Activated CD8-positive, alpha-beta memory T cell treated with anti-CD3 and anti-CD28 coated beads for 1 hour (primary cell): ENCODE data around the gene MADD.

Source experiments
- DNase-seq, 2 donors: peaks; one replicate each; pipeline ENCODE4 v3.0.0-alpha.2; 2020; ENCODE audit warnings: low read depth in 1 of 2; ENCODE audit errors: extremely low read depth in 1 of 2

Gene MADD

DNA sequence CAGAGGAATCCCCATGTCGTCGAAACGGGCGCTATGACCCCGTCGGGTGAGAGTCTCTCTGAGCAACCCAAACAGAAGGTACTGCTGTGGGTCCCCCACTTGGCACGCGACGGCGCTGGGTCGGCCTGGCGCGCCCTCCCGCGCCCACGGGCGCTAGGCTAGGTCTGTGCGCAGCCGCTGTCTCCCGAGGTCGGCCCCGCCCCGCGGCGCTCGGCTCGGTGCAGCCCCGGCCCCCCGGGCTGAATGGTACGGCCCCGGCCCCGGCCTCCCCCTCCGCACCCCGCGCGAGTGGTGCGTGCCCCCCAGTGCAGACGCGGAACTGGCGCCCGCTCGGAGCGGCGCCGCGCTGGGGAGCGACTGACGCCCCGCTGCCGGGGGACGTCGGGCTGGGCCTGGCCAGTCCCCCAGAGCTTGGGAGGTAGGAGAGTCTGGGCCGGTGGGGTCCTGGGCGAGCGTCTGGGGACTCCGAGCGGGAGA, at the start of gene MADD:
MADD (plus strand) TSS at position 305 of the 477 bp plus-strand sequence.
- DNase-seq: peak; percentile 76 to 90

DNA sequence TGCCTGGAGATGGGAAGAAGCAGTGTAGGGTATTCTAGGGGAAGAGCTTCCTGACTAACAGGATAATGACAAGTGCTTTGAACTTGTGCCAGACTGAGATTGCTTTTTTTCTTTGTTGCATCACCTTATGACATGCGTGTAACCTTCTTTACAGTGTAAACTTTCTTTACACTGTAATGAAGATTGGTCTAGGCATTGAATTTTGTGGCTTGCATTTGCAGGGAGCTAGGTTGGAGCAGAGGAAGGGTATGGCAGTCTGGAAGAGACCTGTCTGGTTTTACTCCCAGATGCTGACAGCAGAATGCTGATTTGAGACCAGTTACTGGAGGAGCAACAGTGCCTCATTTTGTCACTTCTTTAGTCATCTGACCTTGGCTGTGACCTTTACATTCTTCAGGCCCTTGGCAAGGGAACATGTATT, 49.5 kb upstream of the MADD start:
- DNase-seq: no peak

DNA sequence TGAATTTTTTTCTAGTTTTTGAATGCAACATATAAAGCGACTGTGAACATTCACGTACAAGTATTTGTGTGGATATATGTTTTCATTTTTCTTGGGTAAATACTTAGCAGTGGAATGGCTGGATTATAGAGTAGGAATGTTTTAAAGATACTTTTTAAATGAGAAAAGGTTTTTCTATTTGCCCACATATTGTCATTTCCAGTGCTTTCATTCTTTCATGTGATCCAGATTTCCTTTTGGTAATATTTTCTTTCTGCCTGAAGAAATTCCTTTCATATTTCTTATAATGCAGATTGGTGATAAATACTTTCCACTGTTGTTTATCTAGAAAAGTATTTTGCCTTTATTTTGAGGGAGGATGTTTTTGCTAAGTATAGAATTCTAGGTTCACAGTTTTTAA, 47.2 kb upstream of the MADD start:
- no peak for DNase-seq

DNA sequence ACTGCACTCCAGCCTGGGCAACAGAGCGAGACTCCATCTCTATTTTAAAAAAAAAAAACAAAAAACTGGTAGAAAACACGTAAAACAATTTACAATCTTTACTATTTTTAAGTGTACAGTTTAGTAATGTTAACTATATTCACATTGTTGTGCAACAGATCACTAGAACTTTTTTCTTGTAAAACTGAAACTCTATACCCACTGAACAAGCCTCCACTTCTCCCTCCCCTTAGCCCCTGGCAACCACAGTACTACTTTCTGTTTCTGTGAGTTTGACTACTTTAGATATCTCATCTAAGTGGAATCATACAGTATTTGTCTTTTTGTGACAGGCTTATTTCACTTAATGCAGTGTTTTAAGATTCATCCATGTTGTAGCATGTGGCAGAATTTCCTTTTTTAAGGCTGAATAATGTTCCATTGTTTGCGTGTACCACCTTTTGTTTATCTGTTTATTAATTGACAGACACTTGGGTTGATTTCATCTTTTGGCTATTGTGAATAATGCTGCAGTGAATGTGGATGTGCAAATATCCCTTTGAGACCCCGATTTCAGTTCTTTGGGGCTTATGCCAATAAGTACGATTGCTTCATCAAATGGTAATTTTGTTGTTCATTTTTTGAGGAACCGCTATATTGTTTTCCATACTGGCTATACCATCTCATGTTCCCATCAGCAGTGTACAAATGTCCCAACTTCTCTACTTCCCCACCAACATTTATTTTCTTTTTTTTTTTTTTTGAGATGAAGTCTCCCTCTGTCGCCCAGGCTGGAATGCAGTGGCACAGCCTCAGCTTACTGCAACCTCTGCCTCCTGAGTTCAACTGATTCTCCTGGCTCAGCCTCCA, 44.2 kb upstream of the MADD start:
- DNase-seq: no peak

DNA sequence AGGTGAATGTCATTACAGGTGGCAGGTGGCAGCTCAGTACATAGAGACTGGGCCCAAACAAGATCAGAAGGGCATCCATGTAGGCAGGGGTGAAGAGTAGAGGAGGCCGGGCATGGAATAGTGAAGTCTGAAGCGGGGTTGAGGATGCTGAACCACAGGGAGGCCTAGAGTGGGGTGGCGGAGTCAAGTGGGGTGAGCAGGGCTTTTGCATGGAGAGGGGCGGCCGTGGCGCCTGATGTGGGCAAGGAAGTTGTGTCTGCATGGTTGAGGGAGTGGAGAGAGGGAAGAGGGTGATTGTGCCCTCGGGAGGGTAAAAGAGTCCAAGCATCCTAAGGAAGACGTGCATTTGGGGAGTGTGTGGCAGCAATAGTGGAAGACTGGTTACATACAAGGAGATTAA, 40.8 kb upstream of the MADD start:
- no peak for DNase-seq

DNA sequence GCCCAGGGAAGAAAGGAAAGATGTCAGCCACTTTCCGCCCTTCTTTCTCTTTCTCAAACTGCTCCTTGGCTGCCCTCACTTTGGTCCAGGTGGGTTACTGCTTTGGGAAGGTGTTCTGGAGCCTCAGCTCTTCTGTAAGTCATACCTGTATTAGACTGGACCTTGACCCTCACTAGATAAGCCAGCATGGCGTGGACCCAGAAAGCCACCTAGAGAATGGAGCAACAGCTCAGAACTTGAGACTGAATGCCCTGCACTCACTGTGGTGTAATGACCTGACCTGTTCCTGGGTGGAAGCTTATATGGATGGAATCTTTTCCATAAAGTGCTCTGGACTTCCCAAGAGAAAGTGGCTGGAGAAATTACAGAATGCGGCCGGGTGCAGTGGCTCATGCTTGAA, 36.9 kb upstream of the MADD start:
- no peak for DNase-seq

DNA sequence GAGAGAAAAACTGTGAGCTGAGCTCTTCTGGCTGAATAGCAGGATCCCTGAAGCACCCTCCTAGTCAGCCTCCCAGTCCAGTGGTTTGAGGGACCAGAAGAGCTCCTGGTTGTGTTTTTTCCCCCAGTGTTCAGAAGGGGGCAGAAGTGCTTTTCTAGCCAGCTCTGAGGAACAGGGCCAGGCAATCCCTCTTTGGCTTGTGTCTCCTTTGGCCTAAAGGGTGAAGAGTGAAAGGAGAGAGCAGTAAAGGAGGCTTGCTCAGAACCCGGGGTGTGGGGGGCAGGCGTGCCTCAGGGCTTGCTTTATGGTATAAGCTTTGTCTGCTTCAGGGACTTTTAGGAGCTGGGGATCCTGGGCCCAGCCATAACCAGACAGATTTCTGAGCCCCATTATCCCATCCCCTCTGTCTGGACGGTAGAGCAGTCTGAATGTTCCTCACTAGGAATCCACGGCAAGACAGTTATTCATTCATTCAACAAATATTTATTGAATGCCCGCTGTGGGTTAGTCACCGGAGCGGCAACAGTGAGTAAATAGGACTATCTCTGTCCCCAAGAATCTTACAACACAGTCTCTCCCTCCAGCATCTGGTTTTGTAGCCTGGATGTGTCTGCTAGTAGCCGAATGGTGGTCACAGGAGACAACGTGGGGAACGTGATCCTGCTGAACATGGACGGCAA, 35.8 kb upstream of the MADD start:
- DNase-seq: no peak

DNA sequence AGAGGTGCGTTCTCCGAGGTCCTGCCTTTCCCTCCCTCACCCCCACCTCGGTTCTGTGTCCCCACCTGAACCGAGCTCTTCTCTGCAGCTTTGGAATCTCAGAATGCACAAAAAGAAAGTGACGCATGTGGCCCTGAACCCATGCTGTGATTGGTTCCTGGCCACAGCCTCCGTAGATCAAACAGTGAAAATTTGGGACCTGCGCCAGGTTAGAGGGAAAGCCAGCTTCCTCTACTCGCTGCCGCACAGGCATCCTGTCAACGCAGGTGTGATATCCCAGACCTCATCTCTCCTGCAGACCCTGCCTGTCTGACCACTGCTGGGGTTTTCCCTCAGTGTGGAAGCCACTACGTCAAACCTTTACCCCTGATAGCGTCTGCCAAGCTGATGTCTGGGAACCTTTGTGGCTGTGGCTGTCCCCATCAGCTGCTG, 35.2 kb upstream of the MADD start:
- peak; percentile 28 to 57 for DNase-seq

DNA sequence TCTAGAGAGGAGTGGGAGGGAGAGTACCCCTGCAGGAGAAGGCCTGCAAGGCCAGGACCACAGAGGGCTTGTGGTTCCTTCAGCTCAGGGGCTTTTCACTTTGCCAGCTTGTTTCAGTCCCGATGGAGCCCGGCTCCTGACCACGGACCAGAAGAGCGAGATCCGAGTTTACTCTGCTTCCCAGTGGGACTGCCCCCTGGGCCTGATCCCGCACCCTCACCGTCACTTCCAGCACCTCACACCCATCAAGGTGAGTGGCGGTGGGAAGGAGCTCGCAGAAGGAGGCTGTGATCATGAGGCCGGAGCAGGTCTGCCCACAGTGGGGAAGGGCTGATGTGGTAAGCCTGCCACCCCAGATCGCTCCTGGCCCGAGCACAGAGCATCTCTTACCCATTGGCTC, 34.8 kb upstream of the MADD start:
- DNase-seq: no peak

DNA sequence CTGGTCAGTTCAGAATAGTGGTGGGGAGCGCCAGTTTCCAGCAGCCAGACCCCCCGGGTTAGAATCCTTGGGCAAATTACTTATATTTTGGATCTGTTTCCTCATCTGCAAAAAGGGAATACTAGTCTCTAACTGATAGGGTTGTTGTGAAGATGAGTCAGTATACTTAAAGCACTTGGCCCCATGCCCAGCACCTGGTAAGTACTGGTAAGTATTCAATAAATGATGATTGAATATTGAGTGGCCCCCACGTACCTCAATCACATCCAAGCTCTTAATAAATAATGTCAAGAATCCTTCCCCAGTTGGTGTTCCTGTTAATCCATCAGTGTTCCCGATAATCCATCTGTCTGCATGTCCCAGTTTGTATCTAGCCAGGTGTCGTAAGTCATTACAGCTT, 33.5 kb upstream of the MADD start:
- no peak for DNase-seq

DNA sequence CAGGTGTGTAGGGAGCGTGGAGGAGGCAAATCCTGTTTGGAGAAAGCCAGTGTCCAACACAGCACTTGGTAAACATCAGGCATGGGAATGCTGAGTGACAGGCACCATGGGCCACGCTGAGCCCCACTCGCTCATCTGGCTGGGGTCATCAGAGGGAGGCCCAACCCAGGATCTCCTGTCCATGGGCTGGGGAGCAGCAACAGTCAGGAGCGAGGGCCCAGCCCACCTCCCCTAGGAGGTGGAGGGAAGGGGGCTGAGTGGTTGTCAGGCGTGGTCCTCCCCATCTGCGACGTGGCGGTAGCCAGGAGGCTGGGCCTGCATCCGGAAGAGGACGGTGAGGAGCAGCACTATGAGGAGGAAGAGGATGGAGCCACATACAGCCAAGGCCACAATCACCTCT, 30.1 kb upstream of the MADD start:
- DNase-seq: no peak

DNA sequence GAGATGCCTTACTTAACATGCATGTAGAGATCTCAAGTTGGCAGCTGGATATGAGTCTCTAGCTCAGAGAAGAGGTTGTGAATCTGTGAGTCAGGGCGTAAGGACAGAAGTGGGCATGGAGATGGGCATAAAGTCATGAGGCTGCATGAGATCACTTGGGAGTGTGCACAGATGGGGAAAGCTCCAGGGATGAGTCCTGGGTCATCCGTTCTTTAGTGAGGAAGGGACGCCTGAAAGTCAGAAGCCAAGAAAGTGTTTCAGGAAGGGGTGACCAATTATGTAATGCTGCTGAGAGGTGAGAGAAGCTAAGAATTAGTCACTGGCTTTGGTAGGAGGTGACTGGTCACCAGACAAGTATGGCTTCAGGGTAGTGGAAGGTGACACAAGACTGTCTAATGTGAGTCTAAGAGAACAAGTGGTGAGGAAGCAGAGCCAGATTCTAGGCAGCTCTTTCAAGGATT, 28.1 kb upstream of the MADD start:
- no peak for DNase-seq

DNA sequence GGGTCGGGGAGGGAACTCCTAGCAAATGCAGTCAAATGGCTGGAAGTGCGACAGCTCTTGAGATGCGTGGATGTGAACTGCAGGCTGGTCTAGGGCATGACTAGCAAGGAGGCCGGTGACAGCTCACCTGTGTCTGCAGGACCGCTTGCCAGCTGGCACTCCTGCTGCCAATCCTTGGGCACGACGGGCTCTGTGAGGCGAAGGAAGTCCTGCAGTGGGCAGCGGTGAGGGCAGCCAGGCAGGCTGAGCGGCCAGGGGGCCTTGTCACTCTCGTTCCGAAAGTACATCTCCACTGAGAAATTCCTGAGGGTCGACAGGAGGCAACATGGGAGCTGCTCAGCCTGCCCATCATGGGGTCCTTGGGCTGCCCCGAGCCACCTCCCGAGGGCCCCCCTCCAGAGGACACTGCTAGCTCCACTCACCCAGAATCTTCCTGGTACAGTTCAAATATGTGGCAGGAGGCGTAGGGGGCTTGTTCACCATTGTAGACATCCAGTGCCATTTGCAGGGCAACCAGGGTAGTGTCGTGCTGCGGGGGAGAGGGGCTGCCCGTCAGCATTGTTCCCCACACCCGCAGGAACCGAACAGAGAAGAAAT, 27.2 kb upstream of the MADD start:
- no peak for DNase-seq

DNA sequence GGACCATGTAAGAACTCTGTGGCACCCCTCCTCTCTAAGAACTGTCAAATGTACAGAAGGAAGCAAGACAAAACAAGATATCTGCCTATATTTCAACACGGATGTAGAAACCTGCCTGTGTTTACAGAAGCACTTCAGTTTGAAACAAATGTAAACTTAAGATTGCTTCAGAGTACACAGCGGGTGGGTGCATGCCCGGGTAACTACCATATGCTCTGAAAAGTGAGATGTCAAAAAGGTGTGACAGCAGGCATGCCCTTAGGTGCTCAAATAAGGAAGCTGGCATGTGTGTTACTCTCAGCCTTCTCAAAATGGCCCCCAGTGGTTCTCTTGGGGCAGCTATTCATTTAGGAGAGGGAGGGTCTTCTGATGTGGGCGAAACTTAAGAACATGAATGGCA, 26.5 kb upstream of the MADD start:
- DNase-seq: no peak

DNA sequence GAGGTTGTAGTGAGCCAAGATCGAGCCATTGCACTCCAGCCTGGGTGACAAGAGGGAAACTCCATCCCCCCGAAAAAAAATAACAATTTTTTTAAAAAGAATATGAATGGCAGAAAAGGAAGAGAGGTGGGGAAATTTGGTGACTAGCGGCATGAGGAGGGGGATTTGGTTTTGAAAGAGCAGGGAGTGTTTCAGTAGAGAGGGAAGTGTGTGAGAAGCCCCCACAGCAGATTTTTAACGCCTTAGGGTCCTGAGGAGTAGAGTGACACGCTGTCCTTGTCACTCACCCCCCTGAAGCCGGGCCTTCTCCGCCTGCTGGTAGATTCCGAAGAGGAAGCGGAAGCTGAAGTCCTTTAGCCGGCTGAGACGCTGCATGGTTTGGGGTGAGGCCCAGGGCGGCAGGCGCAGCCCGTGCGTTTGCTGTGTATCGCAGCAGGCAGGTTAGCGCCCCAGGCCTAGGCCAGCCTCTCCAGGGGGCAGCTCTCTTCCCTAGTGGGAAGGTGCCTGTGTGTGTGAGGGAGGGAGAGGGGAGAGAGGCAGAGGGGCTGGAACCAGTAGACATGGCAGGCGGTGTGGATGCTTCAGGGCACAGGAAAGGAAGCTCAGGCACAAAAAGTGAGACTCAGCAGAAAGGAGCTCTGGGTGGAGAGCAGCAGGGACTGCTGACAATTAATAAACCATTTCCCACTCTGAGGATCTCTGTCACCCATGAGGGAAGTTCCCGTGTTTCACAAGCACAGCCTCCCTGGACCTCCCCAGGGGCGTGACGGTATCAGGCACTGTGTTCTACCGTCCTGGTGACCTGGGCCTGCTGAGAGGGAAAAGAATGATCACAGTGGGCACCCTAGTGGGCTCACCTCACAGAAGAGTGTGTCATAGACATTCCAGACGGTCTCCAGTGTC, 25.2 kb upstream of the MADD start:
- no peak for DNase-seq

DNA sequence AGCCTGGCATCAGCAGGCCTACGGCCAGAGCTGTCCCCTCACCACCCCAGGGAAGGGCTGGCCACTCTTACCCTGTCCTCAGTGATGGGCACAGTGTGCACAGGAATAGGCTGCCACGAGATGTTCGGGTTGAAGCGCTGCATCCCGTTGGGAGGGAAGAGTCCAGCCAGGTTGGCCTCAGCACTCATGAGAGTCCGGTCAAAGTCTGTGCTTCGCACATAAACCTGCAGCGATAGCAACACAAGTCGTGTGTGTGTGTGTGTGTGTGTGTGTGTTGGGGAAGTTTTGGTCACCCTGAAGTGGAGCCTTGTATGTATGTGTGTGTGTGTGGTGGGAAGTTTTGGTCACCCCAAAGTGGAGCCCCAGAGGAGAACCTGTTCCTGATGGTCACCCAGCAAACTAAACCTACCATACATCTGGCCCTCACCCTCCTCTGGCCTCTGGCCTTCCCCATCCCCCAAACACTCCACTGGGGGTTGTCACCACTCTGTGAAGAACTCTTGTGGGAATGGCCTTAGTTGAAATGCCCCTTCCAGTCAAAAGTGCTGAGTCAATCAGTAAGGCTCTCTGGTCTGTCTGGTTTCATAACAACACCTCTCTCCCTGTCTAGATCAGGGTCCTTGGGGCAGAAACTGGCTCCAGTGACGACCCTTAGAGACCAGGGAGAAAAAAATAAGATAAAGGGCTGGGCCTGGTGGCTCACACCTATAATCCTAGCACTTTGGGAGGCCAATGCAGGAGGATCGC, 24.1 kb upstream of the MADD start:
- no peak for DNase-seq

DNA sequence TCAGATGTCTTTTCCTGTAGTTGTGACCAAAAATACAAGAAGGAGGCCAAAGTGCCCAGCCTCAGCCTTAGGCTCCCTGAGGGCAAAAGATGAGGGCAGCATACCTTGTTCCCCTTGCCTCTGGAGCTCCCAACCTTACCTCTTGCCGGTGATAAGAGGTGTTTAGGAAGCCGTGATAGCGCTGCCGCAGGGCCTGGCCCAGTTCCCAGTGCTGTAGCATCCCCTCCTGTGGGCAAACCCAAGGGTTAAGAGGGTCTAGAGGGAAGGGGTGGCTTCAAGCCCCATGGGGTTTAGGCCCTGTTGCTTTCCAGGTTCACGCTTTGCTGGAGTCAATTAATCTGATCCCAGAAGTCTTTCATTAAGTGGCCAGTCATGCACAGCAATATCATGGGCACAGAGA, 22.4 kb upstream of the MADD start:
- DNase-seq: no peak

DNA sequence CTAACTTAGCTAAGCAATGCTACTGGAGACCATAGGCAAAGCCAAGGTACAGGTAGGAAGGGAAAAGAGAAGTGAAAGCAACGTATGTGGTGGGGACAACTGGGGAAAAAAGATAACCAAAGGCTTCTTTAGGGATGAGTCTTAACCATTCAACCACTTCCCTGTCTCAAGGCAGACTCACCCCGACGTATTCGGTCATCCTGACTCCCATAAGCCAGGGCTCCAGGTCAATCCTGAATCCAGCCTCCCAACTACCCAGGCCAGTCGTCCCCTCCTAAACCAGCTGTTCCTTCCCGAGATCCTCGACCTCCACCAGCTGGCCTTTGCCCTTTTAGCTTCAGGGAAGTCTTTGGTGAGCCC, 21.6 kb upstream of the MADD start:
- no peak for DNase-seq

DNA sequence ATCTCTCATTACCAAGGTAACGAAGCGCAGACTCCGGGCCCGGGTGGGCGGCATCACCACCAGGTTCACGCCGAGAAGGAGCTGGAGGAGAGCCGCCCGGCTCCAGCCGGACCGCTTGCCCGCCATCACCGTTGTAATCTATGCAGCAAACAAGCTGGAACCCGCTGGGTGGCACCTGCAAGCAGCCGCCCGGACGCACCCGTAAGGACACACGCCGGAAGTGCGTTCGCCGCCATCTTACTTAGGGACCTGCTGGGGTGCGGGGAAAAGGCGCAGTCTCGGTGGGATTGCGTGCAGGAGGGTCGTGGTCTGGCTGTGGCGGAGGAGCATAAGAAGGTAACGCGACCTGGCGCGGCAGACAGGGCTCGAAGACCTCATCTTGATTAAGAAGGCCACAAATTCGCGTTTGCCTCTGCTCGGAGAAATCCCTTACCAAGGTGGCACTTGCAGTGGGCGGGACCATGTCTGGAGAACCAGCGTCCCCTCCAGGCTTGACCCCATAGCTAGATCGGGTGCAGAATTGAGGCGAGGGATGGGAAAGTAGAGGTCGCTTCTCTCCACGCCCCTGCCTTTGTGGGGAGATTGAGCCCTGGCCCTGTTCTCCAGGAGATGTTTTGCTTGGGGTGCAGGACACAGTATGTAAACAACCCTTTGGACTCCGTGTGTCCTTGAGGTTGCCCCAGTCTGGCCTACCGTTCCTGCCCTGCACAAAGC, 21.1 kb upstream of the MADD start, which contains the start of gene ACP2:
ACP2 (minus strand) TSS at position 151 of the 714 bp plus-strand sequence; CDS start at position 126, 25 bp downstream.
- peak; percentile 69 to 71 for DNase-seq
